Choroid plexus epithelial cell (primary cell): ENCODE data around the gene CYSTM1.
A peak's percentile ranks its signal among the peaks of the same experiment; 100 is the strongest.

Source experiments
- DNase-seq: peaks from one replicate; pipeline ENCODE4 v3.0.0-alpha.2; 2010; ENCODE audit warnings: low read depth
- H3K4me3 ChIP-seq: 2 replicates; pipeline ENCODE4 v1.5.1; 2011; ENCODE audit warnings: low read depth, mild to moderate bottlenecking, control low read depth, low read length, moderate library complexity
- TF ChIP-seq, protein P1 (sequence below): conservative IDR thresholded peaks from 2 replicates; pipeline ENCODE4 v1.5.1; 2011; ENCODE audit warnings: low read depth, mild to moderate bottlenecking, control low read depth, inconsistent platforms, low read length, moderate library complexity

Gene CYSTM1

GRCh38 chr5:140142856-140143255 lies 32.1 kb upstream of the CYSTM1 start:
- H3K4me3 ChIP-seq = no peak overlapping the region
- DNase-seq = no peak
- TF ChIP-seq, protein P1, sequence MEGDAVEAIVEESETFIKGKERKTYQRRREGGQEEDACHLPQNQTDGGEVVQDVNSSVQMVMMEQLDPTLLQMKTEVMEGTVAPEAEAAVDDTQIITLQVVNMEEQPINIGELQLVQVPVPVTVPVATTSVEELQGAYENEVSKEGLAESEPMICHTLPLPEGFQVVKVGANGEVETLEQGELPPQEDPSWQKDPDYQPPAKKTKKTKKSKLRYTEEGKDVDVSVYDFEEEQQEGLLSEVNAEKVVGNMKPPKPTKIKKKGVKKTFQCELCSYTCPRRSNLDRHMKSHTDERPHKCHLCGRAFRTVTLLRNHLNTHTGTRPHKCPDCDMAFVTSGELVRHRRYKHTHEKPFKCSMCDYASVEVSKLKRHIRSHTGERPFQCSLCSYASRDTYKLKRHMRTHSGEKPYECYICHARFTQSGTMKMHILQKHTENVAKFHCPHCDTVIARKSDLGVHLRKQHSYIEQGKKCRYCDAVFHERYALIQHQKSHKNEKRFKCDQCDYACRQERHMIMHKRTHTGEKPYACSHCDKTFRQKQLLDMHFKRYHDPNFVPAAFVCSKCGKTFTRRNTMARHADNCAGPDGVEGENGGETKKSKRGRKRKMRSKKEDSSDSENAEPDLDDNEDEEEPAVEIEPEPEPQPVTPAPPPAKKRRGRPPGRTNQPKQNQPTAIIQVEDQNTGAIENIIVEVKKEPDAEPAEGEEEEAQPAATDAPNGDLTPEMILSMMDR = no peak

DNA sequence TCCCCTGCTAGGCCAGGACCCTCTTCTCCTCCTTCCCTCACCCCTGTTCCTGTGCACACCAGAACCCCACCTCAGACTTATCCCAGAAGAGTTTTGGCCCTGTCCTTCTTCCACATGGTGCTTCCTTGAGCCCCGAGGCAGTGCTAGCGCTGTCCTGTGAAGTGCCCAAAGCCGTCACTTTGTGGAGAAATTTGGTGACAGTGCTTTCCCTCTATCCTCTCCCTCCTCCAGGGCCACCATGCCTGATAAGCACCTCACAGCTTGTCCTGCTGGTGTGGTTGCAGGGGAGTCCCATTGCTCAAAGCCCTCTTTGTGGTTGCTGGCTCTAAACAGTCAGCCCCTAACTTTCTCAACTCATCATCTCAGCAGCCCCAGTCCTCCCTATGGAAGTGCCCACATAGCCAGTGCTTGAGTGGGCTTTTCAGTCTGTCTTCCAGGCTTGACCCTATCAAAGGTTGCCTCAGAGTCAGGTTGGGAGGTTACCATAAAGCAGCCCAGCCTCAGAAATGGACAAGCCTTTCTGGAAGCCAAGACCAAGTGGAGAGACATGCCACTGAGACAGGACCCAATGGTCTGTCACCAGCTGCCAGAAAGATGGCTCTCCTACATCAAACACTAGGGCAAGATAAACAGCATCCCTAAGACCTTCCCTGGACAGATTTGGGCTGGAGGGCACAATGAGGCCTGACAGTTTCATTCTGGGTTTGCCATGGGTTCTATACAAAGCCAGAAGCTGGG lies 31.3 kb upstream of the CYSTM1 start:
- no peak overlapping the region for H3K4me3 ChIP-seq
- no peak for DNase-seq
- TF ChIP-seq, protein P1 = no peak

DNA sequence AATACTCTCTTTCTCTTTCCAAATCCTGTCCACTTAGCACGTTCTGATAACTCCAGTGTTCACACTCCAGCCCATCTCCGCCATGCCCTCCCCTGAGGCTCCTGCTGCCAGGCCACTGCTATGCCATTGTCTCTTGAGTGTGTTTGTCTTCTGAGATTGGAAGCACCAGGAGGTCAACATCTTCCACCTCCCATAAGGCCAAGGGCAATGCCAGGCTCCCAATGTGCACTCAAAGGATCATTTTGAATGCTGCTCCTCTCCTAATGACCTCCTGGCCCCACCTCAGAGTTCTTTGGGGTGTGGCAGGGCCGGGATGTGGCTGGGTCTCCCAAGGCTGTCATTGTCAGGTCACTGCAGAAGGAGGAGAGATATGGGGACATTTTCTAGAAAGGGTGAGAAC lies 29.7 kb upstream of the CYSTM1 start:
- H3K4me3 ChIP-seq = no peak overlapping the region
- TF ChIP-seq, protein P1 = no peak
- DNase-seq = no peak

GRCh38 chr5:140145818-140146522 lies 29.0 kb upstream of the CYSTM1 start:
- H3K4me3 ChIP-seq = peak overlapping the region; percentile 49
- TF ChIP-seq, protein P1 = peak; percentile 32
- peak; percentile 63 for DNase-seq

DNA sequence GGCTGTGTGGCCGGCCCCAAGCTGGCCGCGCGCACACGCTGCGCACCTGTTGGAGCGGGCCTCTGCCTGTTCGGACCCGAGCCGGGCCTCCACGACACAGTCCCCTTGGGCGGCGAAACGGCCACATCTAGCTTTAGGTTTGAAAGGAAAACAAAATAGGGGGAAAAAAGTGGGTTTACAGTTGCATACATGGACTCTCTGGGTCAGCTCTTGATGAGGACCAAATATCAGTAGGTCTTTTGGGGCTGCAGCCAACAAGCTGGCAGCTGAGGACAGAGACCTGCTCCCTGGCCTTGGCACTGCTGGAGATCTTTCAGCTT lies 28.5 kb upstream of the CYSTM1 start:
- TF ChIP-seq, protein P1 = no peak

DNA sequence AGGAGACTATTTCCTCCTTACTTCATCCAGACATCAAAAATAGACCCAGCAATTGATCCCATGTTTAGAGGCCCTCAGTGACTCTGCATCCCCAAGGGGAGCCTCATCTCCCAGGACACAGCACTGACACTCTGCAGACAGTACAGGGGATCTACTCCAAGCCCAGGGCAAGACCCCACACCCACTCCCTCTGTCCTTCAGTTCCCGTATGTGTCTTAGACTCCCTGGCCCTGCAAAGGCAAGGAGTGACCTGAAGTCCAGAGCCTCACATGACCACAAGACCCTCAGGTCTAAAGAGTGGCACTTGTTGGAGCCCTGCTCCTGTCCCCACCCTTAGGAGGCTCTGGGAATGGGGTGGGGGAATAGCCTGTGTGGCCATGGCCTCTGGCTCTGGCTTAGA lies 27.5 kb upstream of the CYSTM1 start:
- TF ChIP-seq, protein P1 = no peak
- DNase-seq = no peak
- H3K4me3 ChIP-seq = no peak overlapping the region

More for the DNA sequence above, 28.5 kb upstream of the CYSTM1 start:
- DNase-seq = no peak
- H3K4me3 ChIP-seq = no peak overlapping the region

DNA sequence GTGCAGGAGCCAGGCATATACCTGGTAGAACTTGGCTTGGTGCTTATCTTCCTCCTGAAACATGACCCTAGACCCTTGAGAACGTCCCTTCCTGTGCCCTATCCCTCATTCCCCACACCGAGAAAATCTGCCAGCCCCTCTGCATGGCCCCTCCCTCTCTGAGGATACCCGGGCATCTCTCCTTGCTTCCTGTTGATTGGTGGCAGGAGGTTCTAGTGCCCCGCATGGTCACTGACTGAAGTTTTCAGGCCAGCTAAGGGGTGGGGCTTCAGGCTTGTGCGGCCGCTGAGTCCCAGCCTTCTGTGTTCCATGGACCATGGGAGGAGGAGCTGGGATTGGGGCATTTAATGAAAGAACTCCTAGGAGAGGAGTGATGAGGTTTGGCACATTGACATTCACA lies 26.5 kb upstream of the CYSTM1 start:
- peak; percentile 13 for DNase-seq
- H3K4me3 ChIP-seq = no peak overlapping the region
- TF ChIP-seq, protein P1 = peak; percentile 7
